Lower leg skin (tissue), 3 donors: ENCODE data around the gene TMEM11.

Experiments
- CTCF ChIP-seq, 3 donors: fragments of 450-650 bp; IDR thresholded peaks; one replicate each; pipeline ENCODE4 v1.5.1; 2016; ENCODE audit warnings: antibody characterized with exemption in 3 of 3, mild to moderate bottlenecking in 3 of 3, moderate library complexity in 2 of 3
- POLR2A ChIP-seq, 2 donors: fragments of 450-650 bp; IDR thresholded peaks; one replicate each; pipeline ENCODE4 v1.6.1; 2016 to 2017; ENCODE audit warnings: antibody characterized with exemption in 2 of 2, mild to moderate bottlenecking in 1 of 2, moderate library complexity in 1 of 2

- TF ChIP-seq CTCF (IDR thresholded peaks at IDR 0.05) (no peak), POLR2A (IDR thresholded peaks at IDR 0.05) (no peak)
Measured at GRCh38 chr17:21164216-21164615, 49.7 kb downstream of the TMEM11 start.
